Measurements from ENCODE around the gene ERICH6.

Gene ERICH6

GRCh38 chr3:150733373-150733935 is 29.7 kb upstream of the ERICH6 start:
- H3K79me1 ChIP-seq (replicated peaks; ENCODE audit: low read length, poor library complexity, severe bottlenecking) = peaks cover 6% of the 10 kb centered on the region
- H3K9me3 ChIP-seq (ENCODE audit: control insufficient read depth, low read length) = no peaks in the 10 kb centered on the region
- no peak overlapping the region for H3K14ac ChIP-seq (ENCODE audit: low read length in 2 of 2)
- H2BK5ac ChIP-seq (ENCODE audit: low read depth, low read length, poor library complexity, severe bottlenecking) = no peak overlapping the region
- DNase-seq = no peak
- H2BK120ac ChIP-seq (ENCODE audit: low read depth, low read length) = no peak overlapping the region
- no peak overlapping the region for H3K27ac ChIP-seq (ENCODE audit: low read length, poor library complexity, severe bottlenecking)
- no peak overlapping the region for H4K8ac ChIP-seq (ENCODE audit: low read length)
- H4K91ac ChIP-seq (ENCODE audit: low read length) = no peak overlapping the region
- H3K27me3 ChIP-seq (ENCODE audit: control insufficient read depth in 1 of 2, insufficient read depth in 1 of 2, low read length in 2 of 2) = no peaks in the 10 kb centered on the region
- no peak overlapping the region for H2BK12ac ChIP-seq (ENCODE audit: low read length in 2 of 2)
- no peak overlapping the region for H2AK5ac ChIP-seq (ENCODE audit: low read length, severe bottlenecking)
- no peak overlapping the region for H3K4ac ChIP-seq (ENCODE audit: low read depth in 1 of 2, low read length in 2 of 2)
- 80% methylated on average over 8 of the region's 8 CpGs for WGBS
- no peak overlapping the region for H2BK15ac ChIP-seq (ENCODE audit: low read depth, poor library complexity, severe bottlenecking)
- H2AFZ ChIP-seq (ENCODE audit: low read depth, low read length) = no peak overlapping the region
- no peak overlapping the region for H3K4me3 ChIP-seq (ENCODE audit: insufficient read depth in 1 of 2, low read depth in 1 of 2, low read length in 2 of 2)
- no peak overlapping the region for H3K4me2 ChIP-seq (ENCODE audit: low read length, poor library complexity, severe bottlenecking)
- H3K9ac ChIP-seq (ENCODE audit: low read length) = no peak overlapping the region
- H3K18ac ChIP-seq (ENCODE audit: low read depth in 1 of 2, low read length in 2 of 2) = no peak overlapping the region
- no peak overlapping the region for H3K23ac ChIP-seq (ENCODE audit: low read length in 2 of 2)
- H3K4me1 ChIP-seq (ENCODE audit: control insufficient read depth, insufficient read depth, low read depth, low read length) = peaks cover 2% of the 10 kb centered on the region
- no peaks in the 10 kb centered on the region for H3K36me3 ChIP-seq (ENCODE audit: control insufficient read depth in 1 of 2, insufficient read depth in 2 of 2, low read depth in 1 of 2, low read length in 2 of 2)

- H3K14ac ChIP-seq (ENCODE audit: low read length in 2 of 2) = no peak overlapping the region
- no peak overlapping the region for H3K4ac ChIP-seq (ENCODE audit: low read depth in 1 of 2, low read length in 2 of 2)
- no peak overlapping the region for H2BK12ac ChIP-seq (ENCODE audit: low read length in 2 of 2)
- H3K9ac ChIP-seq (ENCODE audit: low read length) = no peak overlapping the region
- no peak overlapping the region for H2AK5ac ChIP-seq (ENCODE audit: low read length, severe bottlenecking)
- no peak overlapping the region for H3K27ac ChIP-seq (ENCODE audit: low read length, poor library complexity, severe bottlenecking)
- no peak overlapping the region for H2BK15ac ChIP-seq (ENCODE audit: low read depth, poor library complexity, severe bottlenecking)
- no peak overlapping the region for H3K4me3 ChIP-seq (ENCODE audit: insufficient read depth in 1 of 2, low read depth in 1 of 2, low read length in 2 of 2)
- H3K27me3 ChIP-seq (ENCODE audit: control insufficient read depth in 1 of 2, insufficient read depth in 1 of 2, low read length in 2 of 2) = no peaks in the 10 kb centered on the region
- 91% methylated on average over 9 of the region's 9 CpGs for WGBS
- H4K8ac ChIP-seq (ENCODE audit: low read length) = no peak overlapping the region
- no peak overlapping the region for H3K18ac ChIP-seq (ENCODE audit: low read depth in 1 of 2, low read length in 2 of 2)
- no peaks in the 10 kb centered on the region for H3K79me1 ChIP-seq (replicated peaks; ENCODE audit: low read length, poor library complexity, severe bottlenecking)
- no peak overlapping the region for H2BK120ac ChIP-seq (ENCODE audit: low read depth, low read length)
- H3K9me3 ChIP-seq (ENCODE audit: control insufficient read depth, low read length) = no peaks in the 10 kb centered on the region
- H3K4me2 ChIP-seq (ENCODE audit: low read length, poor library complexity, severe bottlenecking) = no peak overlapping the region
- H4K91ac ChIP-seq (ENCODE audit: low read length) = no peak overlapping the region
- H2AFZ ChIP-seq (ENCODE audit: low read depth, low read length) = no peak overlapping the region
- no peaks in the 10 kb centered on the region for H3K36me3 ChIP-seq (ENCODE audit: control insufficient read depth in 1 of 2, insufficient read depth in 2 of 2, low read depth in 1 of 2, low read length in 2 of 2)
- H3K23ac ChIP-seq (ENCODE audit: low read length in 2 of 2) = no peak overlapping the region
- H2BK5ac ChIP-seq (ENCODE audit: low read depth, low read length, poor library complexity, severe bottlenecking) = no peak overlapping the region
- no peak for DNase-seq
- H3K4me1 ChIP-seq (ENCODE audit: control insufficient read depth, insufficient read depth, low read depth, low read length) = no peaks in the 10 kb centered on the region
These were observed 26.1 kb upstream of the ERICH6 start for GRCh38 chr3:150729682-150730360.

DNA sequence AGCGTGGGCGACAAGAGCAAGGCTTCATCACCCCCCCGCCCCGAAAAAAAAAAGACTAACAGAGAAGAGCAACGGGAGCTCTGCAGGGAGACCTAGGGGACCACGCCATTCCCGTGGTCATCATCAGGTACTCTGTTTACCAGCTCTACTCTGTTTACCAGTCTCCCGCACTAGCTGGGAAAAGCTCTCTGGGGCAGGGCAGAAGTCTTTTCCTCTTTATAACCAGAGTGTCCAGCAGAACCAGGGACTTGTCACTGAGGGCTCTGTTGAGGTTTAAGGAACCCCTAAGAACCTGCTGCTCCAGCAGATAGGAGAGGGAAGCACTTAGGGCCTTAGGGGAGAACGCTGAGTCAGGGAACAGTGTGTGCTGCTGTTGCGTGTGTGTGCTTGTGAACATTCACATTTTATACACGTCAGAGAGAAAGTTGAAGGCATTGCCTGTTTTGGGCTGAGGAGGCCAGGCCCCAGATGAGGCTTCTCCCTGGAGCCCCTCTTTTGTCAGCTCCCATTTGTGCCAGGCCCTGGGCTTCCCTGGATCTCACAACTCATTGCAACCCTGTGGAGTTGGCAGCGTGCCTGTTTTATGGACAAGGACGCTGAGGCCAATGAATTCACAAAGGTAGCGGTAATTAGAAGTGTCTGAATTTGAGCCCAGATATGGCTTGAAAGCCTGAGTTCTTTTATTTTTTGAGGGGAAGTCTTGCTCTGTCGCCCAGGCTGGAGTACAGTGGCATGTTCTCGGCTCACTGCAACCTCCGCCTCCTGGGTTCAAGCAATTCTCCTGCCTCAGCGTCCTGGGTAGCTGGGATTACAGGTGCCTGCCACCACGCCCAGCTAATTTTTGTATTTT is 24.2 kb upstream of the ERICH6 start:
- DNase-seq = peak; percentile 55
- Histone ChIP-seq H3K9ac (ENCODE audit: low read length) (no peak overlapping the region), H3K4me3 (ENCODE audit: insufficient read depth in 1 of 2, low read depth in 1 of 2, low read length in 2 of 2) (no peak overlapping the region), H2BK15ac (ENCODE audit: low read depth, poor library complexity, severe bottlenecking) (no peak overlapping the region), H3K79me1 (replicated peaks; ENCODE audit: low read length, poor library complexity, severe bottlenecking) (no peaks in the 10 kb centered on the region), H3K4me1 (ENCODE audit: control insufficient read depth, insufficient read depth, low read depth, low read length) (no peaks in the 10 kb centered on the region), H3K14ac (ENCODE audit: low read length in 2 of 2) (no peak overlapping the region), H3K27ac (ENCODE audit: low read length, poor library complexity, severe bottlenecking) (no peak overlapping the region), H3K27me3 (ENCODE audit: control insufficient read depth in 1 of 2, insufficient read depth in 1 of 2, low read length in 2 of 2) (no peaks in the 10 kb centered on the region), H4K8ac (ENCODE audit: low read length) (no peak overlapping the region), H3K4me2 (ENCODE audit: low read length, poor library complexity, severe bottlenecking) (no peak overlapping the region), H3K4ac (ENCODE audit: low read depth in 1 of 2, low read length in 2 of 2) (no peak overlapping the region), H3K36me3 (ENCODE audit: control insufficient read depth in 1 of 2, insufficient read depth in 2 of 2, low read depth in 1 of 2, low read length in 2 of 2) (no peaks in the 10 kb centered on the region), H3K9me3 (ENCODE audit: control insufficient read depth, low read length) (no peaks in the 10 kb centered on the region), H3K18ac (ENCODE audit: low read depth in 1 of 2, low read length in 2 of 2) (no peak overlapping the region), H4K91ac (ENCODE audit: low read length) (no peak overlapping the region), H2BK120ac (ENCODE audit: low read depth, low read length) (no peak overlapping the region), H2AFZ (ENCODE audit: low read depth, low read length) (peak overlapping the region; percentile 57), H2BK12ac (ENCODE audit: low read length in 2 of 2) (peak overlapping the region in 1 of 2 experiments; percentile 29), H2AK5ac (ENCODE audit: low read length, severe bottlenecking) (no peak overlapping the region), H2BK5ac (ENCODE audit: low read depth, low read length, poor library complexity, severe bottlenecking) (no peak overlapping the region), H3K23ac (ENCODE audit: low read length in 2 of 2) (peak overlapping the region in 1 of 2 experiments; percentile 74)
- WGBS = 89% methylated on average over 18 of the region's 19 CpGs

- Histone ChIP-seq H3K36me3 (ENCODE audit: control insufficient read depth in 1 of 2, insufficient read depth in 2 of 2, low read depth in 1 of 2, low read length in 2 of 2) (no peaks in the 10 kb centered on the region), H3K27ac (ENCODE audit: low read length, poor library complexity, severe bottlenecking) (no peak overlapping the region), H2BK15ac (ENCODE audit: low read depth, poor library complexity, severe bottlenecking) (no peak overlapping the region), H3K4me3 (ENCODE audit: insufficient read depth in 1 of 2, low read depth in 1 of 2, low read length in 2 of 2) (no peak overlapping the region), H2AFZ (ENCODE audit: low read depth, low read length) (no peak overlapping the region), H3K9me3 (ENCODE audit: control insufficient read depth, low read length) (no peaks in the 10 kb centered on the region), H3K9ac (ENCODE audit: low read length) (no peak overlapping the region), H2BK120ac (ENCODE audit: low read depth, low read length) (no peak overlapping the region), H3K4me2 (ENCODE audit: low read length, poor library complexity, severe bottlenecking) (no peak overlapping the region), H3K79me1 (replicated peaks; ENCODE audit: low read length, poor library complexity, severe bottlenecking) (no peaks in the 10 kb centered on the region), H2BK12ac (ENCODE audit: low read length in 2 of 2) (no peak overlapping the region), H3K4ac (ENCODE audit: low read depth in 1 of 2, low read length in 2 of 2) (no peak overlapping the region), H2AK5ac (ENCODE audit: low read length, severe bottlenecking) (no peak overlapping the region), H3K18ac (ENCODE audit: low read depth in 1 of 2, low read length in 2 of 2) (no peak overlapping the region), H3K27me3 (ENCODE audit: control insufficient read depth in 1 of 2, insufficient read depth in 1 of 2, low read length in 2 of 2) (no peaks in the 10 kb centered on the region), H4K8ac (ENCODE audit: low read length) (no peak overlapping the region), H2BK5ac (ENCODE audit: low read depth, low read length, poor library complexity, severe bottlenecking) (no peak overlapping the region), H3K4me1 (ENCODE audit: control insufficient read depth, insufficient read depth, low read depth, low read length) (peaks cover 1% of the 10 kb centered on the region), H3K23ac (ENCODE audit: low read length in 2 of 2) (no peak overlapping the region), H3K14ac (ENCODE audit: low read length in 2 of 2) (no peak overlapping the region), H4K91ac (ENCODE audit: low read length) (no peak overlapping the region)
- no peak for DNase-seq
- WGBS = 88% methylated on average over 5 of the region's 7 CpGs
These were observed 21.8 kb upstream of the ERICH6 start for GRCh38 chr3:150725548-150725947.
